HG03045 (cell line): ENCODE results near the gene ZNF169.
"Not testable (repeated sequence)": the region's sequence is repeated elsewhere in the genome, so short reads cannot be mapped to it uniquely, and the experiment has no call there.

Source experiments
- ATAC-seq: cut with Tn5 transposase; IDR thresholded peaks from one replicate; pipeline ENCODE4 v1.9.1; 2021; ENCODE audit warnings: mild to moderate bottlenecking, moderate library complexity; ENCODE audit not compliant: unreplicated experiment

The ZNF169 gene

GRCh38 chr9:94286116-94286515 lies 27.0 kb downstream of the ZNF169 start:
- ATAC-seq: no peak

GRCh38 chr9:94287877-94288513 lies 28.9 kb downstream of the ZNF169 start:
- ATAC-seq: no peak

- no peak for ATAC-seq
Observed at GRCh38 chr9:94289691-94290090, 30.6 kb downstream of the ZNF169 start.

- no peak for ATAC-seq
Observed at GRCh38 chr9:94298949-94299599, 40.0 kb downstream of the ZNF169 start.

GRCh38 chr9:94300470-94301301 lies 41.6 kb downstream of the ZNF169 start:
- ATAC-seq: no peak

- ATAC-seq: no peak
Observed at GRCh38 chr9:94301583-94301982, 42.5 kb downstream of the ZNF169 start.

GRCh38 chr9:94302426-94302825 lies 43.3 kb downstream of the ZNF169 start:
- no peak for ATAC-seq

GRCh38 chr9:94303321-94303720 lies 44.2 kb downstream of the ZNF169 start:
- no peak for ATAC-seq

GRCh38 chr9:94315034-94315984 lies 56.2 kb downstream of the ZNF169 start:
- not testable (repeated sequence) for ATAC-seq

- not testable (repeated sequence) for ATAC-seq
Observed at GRCh38 chr9:94316236-94316635, 57.1 kb downstream of the ZNF169 start.

GRCh38 chr9:94317949-94318657 lies 59.0 kb downstream of the ZNF169 start:
- ATAC-seq: not testable (repeated sequence)

GRCh38 chr9:94322342-94322940 lies 63.3 kb downstream of the ZNF169 start:
- not testable (repeated sequence) for ATAC-seq

- ATAC-seq: not testable (repeated sequence)
Observed at GRCh38 chr9:94323153-94323798, 64.2 kb downstream of the ZNF169 start.

GRCh38 chr9:94325583-94325982 lies 66.5 kb downstream of the ZNF169 start:
- ATAC-seq: not testable (repeated sequence)

- not testable (repeated sequence) for ATAC-seq
Observed at GRCh38 chr9:94328544-94328943, 69.4 kb downstream of the ZNF169 start, which contains the start of gene NUTM2F. NUTM2F (minus strand) TSS chr9:94328644; CDS start chr9:94328623, 21 bp downstream.

GRCh38 chr9:94336445-94336844 lies 77.3 kb downstream of the ZNF169 start:
- ATAC-seq: not testable (repeated sequence)

- not testable (repeated sequence) for ATAC-seq
Observed at GRCh38 chr9:94338723-94339122, 79.6 kb downstream of the ZNF169 start.

- ATAC-seq: not testable (repeated sequence)
Observed at GRCh38 chr9:94339657-94340056, 80.6 kb downstream of the ZNF169 start.

GRCh38 chr9:94340750-94341149 lies 81.7 kb downstream of the ZNF169 start:
- ATAC-seq: not testable (repeated sequence)
